Fibroblast of the aortic adventitia (primary cell): Measurements from ENCODE around the gene CACNA1D. TPM values are rescaled to one million over a fixed set of nuclear protein-coding genes. Genes with fewer than 3 reads are reported as not detected.

Experiments used
- DNase-seq: peaks from one replicate; pipeline ENCODE4 v3.0.0-alpha.2; 2010; ENCODE audit warnings: low read depth
- H3K4me3 ChIP-seq: 2 replicates; pipeline ENCODE4 v1.5.1; 2011; ENCODE audit warnings: low read depth, mild to moderate bottlenecking, control low read depth, low read length, moderate library complexity
- CTCF ChIP-seq: IDR thresholded peaks from 2 replicates; pipeline ENCODE4 v1.5.1; 2011; ENCODE audit warnings: mild to moderate bottlenecking, low read length, control low read depth, inconsistent platforms; ENCODE audit not compliant: insufficient read depth
- total RNA-seq: library from RNA; depleted of rRNA; stranded (reverse); fragments of >200 nt; gene quantifications from 2 replicates; pipeline ENCODE4 v1.2.3, GENCODE V29; 2012; ENCODE audit warnings: low replicate concordance

CACNA1D gene
- total RNA-seq, 1 donor = 1.9 TPM

- no peak for DNase-seq
- no peak for TF ChIP-seq CTCF
- H3K4me3 ChIP-seq = no peak overlapping the region
Observed at GRCh38 chr3:53597136-53597915, 102.9 kb downstream of the CACNA1D start.

DNA sequence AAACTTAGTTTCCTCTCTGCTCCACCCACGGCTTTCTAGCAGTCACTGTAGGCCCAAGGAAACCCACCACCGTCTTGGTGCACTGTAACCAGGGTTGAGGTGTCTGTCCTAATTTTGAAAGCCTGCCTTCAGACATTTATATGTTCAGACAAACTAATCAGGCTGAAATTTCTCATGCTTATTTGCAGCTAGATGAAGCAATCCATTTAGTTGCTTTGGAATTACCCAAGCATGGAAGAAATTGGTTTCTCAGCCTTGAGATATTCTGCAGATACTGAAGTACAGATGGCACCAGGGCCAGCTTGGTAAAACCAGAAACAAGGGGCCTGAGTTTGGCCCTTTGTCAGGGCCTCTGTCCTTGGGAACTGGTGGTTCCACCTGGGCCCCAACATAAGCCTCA is 105.4 kb downstream of the CACNA1D start:
- TF ChIP-seq CTCF = no peak

GRCh38 chr3:53602866-53603265 is 108.5 kb downstream of the CACNA1D start:
- DNase-seq = no peak
- no peak overlapping the region for H3K4me3 ChIP-seq
- TF ChIP-seq CTCF = no peak

More for the DNA sequence above, 105.4 kb downstream of the CACNA1D start:
- no peak for DNase-seq
- H3K4me3 ChIP-seq = no peak overlapping the region

GRCh38 chr3:53604232-53604631 is 109.8 kb downstream of the CACNA1D start:
- no peak for DNase-seq
- no peak for TF ChIP-seq CTCF
- no peak overlapping the region for H3K4me3 ChIP-seq

GRCh38 chr3:53606793-53607192 is 112.4 kb downstream of the CACNA1D start:
- H3K4me3 ChIP-seq = no peak overlapping the region
- no peak for TF ChIP-seq CTCF

DNA sequence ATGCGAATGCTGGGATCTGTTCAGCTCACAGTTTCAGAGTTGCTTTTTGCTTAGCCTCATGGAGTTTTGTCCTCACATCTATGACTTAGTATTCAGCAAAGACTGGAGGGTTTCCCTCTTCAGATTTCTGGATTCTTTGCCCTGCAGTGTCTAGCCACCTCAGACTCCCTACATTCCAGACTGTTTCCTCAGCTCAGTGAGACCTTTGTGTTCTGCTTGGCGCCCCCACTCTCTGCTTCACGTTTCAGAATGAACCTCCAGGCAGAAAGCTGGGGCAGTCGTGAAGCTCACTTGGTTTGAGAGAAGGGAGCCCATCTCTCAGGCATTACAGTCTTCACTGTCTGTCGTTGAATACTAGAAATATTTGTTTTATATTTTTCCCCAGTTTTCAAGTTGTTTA is 118.1 kb downstream of the CACNA1D start:
- no peak overlapping the region for H3K4me3 ChIP-seq
- DNase-seq = no peak
- TF ChIP-seq CTCF = no peak

More at GRCh38 chr3:53606793-53607192, 112.4 kb downstream of the CACNA1D start:
- no peak for DNase-seq

DNA sequence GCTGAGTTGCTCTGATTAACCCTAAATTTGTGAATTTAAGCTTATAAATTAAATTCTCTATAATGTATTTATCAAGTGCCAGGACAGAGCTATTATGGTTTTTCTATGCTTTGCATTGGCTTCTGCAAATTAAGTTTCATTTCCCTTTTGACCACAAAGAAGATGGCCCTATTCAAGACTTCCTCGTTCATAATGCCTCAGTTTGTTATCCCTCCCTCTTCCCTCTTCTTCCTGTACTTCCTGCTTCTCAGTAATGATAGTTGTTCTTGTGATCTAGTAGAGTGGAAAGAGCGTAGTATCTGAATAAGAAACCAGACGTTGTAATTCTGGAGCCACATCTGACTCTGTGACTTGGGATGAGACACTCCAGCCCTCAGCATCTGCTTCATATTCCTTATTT is 118.7 kb downstream of the CACNA1D start:
- TF ChIP-seq CTCF = no peak
- H3K4me3 ChIP-seq = no peak overlapping the region
- no peak for DNase-seq
